ENCODE measurements around the gene TMEM238.

The TMEM238 gene

GRCh38 chr19:55377356-55378131 lies 6.5 kb downstream of the TMEM238 start:
- no peak for DNase-seq (ENCODE audit: low spot score)

GRCh38 chr19:55376241-55376933 lies 7.7 kb downstream of the TMEM238 start, which contains the start of gene TMEM190:
TMEM190 (plus strand) TSS chr19:55376826; CDS start chr19:55376854, 28 bp downstream.
- DNase-seq (ENCODE audit: low spot score): no peak

- no peak for DNase-seq (ENCODE audit: low spot score)
Observed at GRCh38 chr19:55373993-55374757, 9.9 kb downstream of the TMEM238 start.

GRCh38 chr19:55373306-55373992 lies 10.6 kb downstream of the TMEM238 start:
- no peak for DNase-seq (ENCODE audit: low spot score)

GRCh38 chr19:55372316-55373081 lies 11.6 kb downstream of the TMEM238 start:
- no peak for DNase-seq (ENCODE audit: low spot score)

GRCh38 chr19:55370305-55370988 lies 13.6 kb downstream of the TMEM238 start, which contains the start of gene IL11:
IL11 (minus strand) TSS chr19:55370463; CDS start chr19:55370310, 153 bp downstream.
- DNase-seq (ENCODE audit: low spot score): no peak

GRCh38 chr19:55369653-55370304 lies 14.3 kb downstream of the TMEM238 start:
- no peak for DNase-seq (ENCODE audit: low spot score)

GRCh38 chr19:55368701-55369563 lies 15.2 kb downstream of the TMEM238 start:
- DNase-seq (ENCODE audit: low spot score): no peak

- DNase-seq (ENCODE audit: low spot score): no peak
Observed at GRCh38 chr19:55368106-55368505, 16.0 kb downstream of the TMEM238 start.

GRCh38 chr19:55366790-55367189 lies 17.3 kb downstream of the TMEM238 start:
- DNase-seq (ENCODE audit: low spot score): no peak

- no peak for DNase-seq (ENCODE audit: low spot score)
Observed at GRCh38 chr19:55365964-55366363, 18.1 kb downstream of the TMEM238 start.

GRCh38 chr19:55365245-55365644 lies 18.8 kb downstream of the TMEM238 start:
- no peak for DNase-seq (ENCODE audit: low spot score)

- DNase-seq (ENCODE audit: low spot score): no peak
Observed at GRCh38 chr19:55362990-55363716, 20.9 kb downstream of the TMEM238 start, which contains the start of gene GARIN5B. GARIN5B (minus strand) TSS chr19:55363260; CDS start chr19:55363066, 194 bp downstream.

GRCh38 chr19:55362174-55362989 lies 21.7 kb downstream of the TMEM238 start:
- DNase-seq (ENCODE audit: low spot score): no peak

- no peak for DNase-seq (ENCODE audit: low spot score)
Observed at GRCh38 chr19:55360902-55361301, 23.2 kb downstream of the TMEM238 start.

- DNase-seq (ENCODE audit: low spot score): no peak
Observed at GRCh38 chr19:55358943-55359908, 24.9 kb downstream of the TMEM238 start.
